GM12875 (cell line): Measurements from ENCODE around the gene POU6F2.

Experiments
- H3K4me3 ChIP-seq: one replicate; pipeline ENCODE4 v1.5.1; 2011; ENCODE audit warnings: low read depth, low read length, control low read depth
- CTCF ChIP-seq: IDR thresholded peaks from 2 replicates; pipeline ENCODE4 v1.5.1; 2011; ENCODE audit warnings: low read depth, mild to moderate bottlenecking, control low read depth, inconsistent platforms, low read length, moderate library complexity, borderline replicate concordance; ENCODE audit not compliant: insufficient read depth

The POU6F2 gene

GRCh38 chr7:39386718-39387117, 409.0 kb downstream of the POU6F2 start:
- no peak overlapping the region for H3K4me3 ChIP-seq
- TF ChIP-seq CTCF, result no peak

- no peak for TF ChIP-seq CTCF
- no peak overlapping the region for H3K4me3 ChIP-seq
Observed at GRCh38 chr7:39392151-39392550, 414.4 kb downstream of the POU6F2 start.

GRCh38 chr7:39394105-39394680, 416.5 kb downstream of the POU6F2 start:
- H3K4me3 ChIP-seq, result no peak overlapping the region
- no peak for TF ChIP-seq CTCF

GRCh38 chr7:39399458-39399857, 421.7 kb downstream of the POU6F2 start:
- no peak for TF ChIP-seq CTCF
- no peak overlapping the region for H3K4me3 ChIP-seq

- no peak for TF ChIP-seq CTCF
- H3K4me3 ChIP-seq, result no peak overlapping the region
Observed at GRCh38 chr7:39399986-39400385, 422.3 kb downstream of the POU6F2 start.

GRCh38 chr7:39400836-39401235, 423.1 kb downstream of the POU6F2 start:
- no peak for TF ChIP-seq CTCF
- no peak overlapping the region for H3K4me3 ChIP-seq

- no peak for TF ChIP-seq CTCF
Observed at GRCh38 chr7:39402034-39402433, 424.3 kb downstream of the POU6F2 start.

More at GRCh38 chr7:39402034-39402433, 424.3 kb downstream of the POU6F2 start:
- no peak overlapping the region for H3K4me3 ChIP-seq
